IMR-90 (cell line): ENCODE results near the gene COG1.

Source experiments
- POLR2A ChIP-seq: IDR thresholded peaks from 2 replicates; pipeline ENCODE4 v1.6.1; 2012; ENCODE audit warnings: mild to moderate bottlenecking, low read depth, low read length
- RAD21 ChIP-seq: IDR thresholded peaks from 2 replicates; pipeline ENCODE4 v1.6.1; 2012; ENCODE audit warnings: low read length, improper control_type of control experiment

- TF ChIP-seq POLR2A (no peak), RAD21 (no peak)
Measured at GRCh38 chr17:73188011-73188410, 4.8 kb upstream of the COG1 start.
